ENCODE results near the gene CCL7.

- TF ChIP-seq SP1 (IDR thresholded peaks at IDR 0.05) (no peak), HDGF (IDR thresholded peaks at IDR 0.05; ENCODE audit: borderline replicate concordance) (no peak), ZNF384 (IDR thresholded peaks at IDR 0.05) (no peak), FOXM1 (IDR thresholded peaks at IDR 0.05; ENCODE audit: borderline replicate concordance) (no peak), CTBP1 (IDR thresholded peaks at IDR 0.05; ENCODE audit: borderline replicate concordance) (no peak), FOXK2 (IDR thresholded peaks at IDR 0.05) (no peak), TARDBP (IDR thresholded peaks at IDR 0.05) (no peak), L3MBTL2 (conservative IDR thresholded peaks at IDR 0.05) (no peak), SUZ12 (IDR thresholded peaks at IDR 0.05) (no peak), NFRKB (IDR thresholded peaks at IDR 0.05) (no peak)
Observed at GRCh38 chr17:34253139-34253525, 16.9 kb upstream of the CCL7 start.

Data from HEK293T (cell line).